AG08396 (cell line): ENCODE measurements around the gene UGT1A8.
"Not testable (repeated sequence)": the region's sequence is repeated elsewhere in the genome, so short reads cannot be mapped to it uniquely, and the experiment has no call there.

Source experiments
- DNase-seq: peaks from one replicate; pipeline ENCODE4 v3.0.0; 2012; ENCODE audit warnings: low spot score, mixed read lengths

Gene UGT1A8

DNA sequence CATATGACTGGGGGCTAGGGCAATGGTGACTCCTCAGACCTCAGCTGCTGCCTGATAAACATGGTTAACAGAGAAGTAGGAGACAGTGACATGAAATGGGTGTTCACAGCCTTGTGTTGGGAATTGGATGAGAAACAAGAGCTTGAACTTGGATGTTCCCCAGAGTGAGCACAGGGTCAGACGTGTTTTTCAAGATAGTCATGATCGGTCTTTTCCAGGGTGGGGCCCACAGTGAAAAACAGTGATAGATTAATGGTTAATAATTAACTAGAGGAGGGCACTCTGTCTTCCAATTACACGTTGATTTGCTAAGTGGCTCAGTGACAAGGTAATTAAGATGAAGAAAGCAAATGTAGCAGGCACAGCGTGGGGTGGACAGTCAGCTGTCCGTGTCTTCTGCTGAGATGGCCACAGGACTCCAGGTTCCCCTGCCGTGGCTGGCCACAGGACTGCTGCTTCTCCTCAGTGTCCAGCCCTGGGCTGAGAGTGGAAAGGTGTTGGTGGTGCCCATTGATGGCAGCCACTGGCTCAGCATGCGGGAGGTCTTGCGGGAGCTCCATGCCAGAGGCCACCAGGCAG is 111.4 kb downstream of the UGT1A8 start, which contains the start of gene UGT1A3:
UGT1A3 (plus strand) TSS at position 320 of the 579 bp plus-strand sequence; CDS start at position 405, 85 bp downstream.
- DNase-seq: no peak

DNA sequence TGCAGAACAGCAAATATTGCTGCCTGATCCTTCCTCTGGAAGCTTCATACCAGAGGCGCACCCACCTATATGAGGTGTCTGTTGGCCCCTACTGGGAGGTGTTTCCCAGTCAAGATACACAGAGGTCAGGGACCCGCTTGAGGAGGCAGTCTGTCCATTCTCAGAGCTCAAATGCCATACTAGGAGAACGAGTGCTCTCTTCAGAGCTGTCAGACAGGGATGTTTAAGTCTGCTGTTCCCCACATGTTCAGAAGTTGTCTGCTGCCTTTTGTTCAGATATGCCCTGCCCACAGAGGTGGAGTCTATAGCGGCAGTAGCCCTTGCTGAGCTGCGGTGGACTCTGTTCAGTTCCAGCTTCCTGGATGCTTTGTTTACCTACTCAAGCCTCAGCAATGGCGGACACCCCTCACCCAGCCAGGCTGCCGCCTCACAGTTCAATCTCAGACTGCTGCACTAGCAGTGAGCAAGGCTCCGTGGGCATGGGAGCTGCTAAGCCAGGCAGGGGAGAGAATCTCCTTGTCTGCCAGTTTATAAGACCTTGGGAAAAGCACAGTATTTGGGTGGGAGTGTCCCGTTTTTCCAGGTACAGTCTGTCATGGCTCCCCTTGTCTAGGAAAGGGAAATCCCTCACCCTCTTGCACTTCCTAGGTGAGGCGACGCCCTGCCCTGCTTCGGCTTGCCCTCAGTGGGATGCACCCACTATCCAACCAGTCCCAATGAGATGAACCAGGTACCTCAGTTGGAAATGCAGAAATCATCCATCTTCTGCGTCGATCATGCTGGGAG is 119.6 kb downstream of the UGT1A8 start:
- not testable (repeated sequence) for DNase-seq

DNA sequence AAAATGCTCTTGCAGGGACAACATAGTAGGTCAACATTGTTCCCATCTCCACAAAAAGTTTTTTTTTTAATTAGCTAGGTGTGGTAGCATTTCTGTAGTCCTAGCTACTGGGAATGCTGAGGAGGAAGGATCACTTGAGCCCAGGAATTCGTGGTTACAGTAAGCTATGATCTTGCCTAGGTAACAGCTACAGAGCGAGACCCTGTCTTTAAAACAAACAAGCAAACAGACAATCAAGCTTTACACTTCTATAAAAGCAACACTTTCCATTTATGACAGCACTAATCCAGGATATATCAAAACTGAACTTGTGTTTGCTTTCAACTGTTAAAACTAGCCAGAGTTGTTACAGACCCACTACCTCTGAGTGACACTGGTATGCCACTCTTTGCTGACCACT is 123.4 kb downstream of the UGT1A8 start:
- no peak for DNase-seq

DNA sequence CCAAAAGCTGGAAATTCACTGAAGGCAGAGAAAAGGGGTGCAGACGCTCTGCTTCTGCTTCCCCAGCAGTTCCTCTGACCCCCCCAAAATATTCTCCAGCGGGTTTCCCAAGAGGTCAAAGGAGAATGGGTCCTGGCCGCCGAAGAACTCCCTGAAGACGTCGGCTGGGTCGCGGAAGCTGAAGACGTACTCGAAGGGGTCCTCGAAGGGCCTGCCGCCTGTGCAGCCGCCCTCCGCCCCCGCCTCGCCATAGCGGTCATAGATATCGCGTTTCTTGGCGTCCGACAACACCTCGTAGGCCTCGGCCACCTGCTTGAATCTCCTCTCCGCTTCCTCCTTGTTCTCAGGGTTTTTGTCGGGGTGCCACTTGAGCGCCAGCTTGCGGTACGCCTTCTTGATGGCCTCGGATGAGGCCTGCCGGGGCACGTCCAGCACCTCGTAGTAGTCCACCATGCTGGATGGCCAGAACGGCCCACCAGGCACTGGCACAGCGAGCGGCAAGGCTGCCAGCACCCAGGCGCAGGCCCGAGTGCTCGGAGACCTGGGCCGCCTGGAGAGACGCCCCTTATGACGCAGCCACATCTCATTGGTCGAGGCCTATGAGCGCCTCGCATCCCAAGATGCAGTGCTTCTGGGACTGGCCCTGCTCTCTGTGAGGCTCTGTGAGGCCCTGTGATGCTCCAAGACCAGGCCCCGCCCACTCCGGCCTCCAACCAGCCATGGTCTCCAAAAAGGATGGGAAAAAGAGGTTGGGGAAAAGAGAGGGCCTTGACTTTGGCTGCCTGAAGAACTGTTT is 126.2 kb downstream of the UGT1A8 start:
- DNase-seq: no peak

- no peak for DNase-seq
Measured at GRCh38 chr2:233745073-233745755, 127.8 kb downstream of the UGT1A8 start.

- DNase-seq: not testable (repeated sequence)
Measured at GRCh38 chr2:233745838-233746237, 128.4 kb downstream of the UGT1A8 start.

DNA sequence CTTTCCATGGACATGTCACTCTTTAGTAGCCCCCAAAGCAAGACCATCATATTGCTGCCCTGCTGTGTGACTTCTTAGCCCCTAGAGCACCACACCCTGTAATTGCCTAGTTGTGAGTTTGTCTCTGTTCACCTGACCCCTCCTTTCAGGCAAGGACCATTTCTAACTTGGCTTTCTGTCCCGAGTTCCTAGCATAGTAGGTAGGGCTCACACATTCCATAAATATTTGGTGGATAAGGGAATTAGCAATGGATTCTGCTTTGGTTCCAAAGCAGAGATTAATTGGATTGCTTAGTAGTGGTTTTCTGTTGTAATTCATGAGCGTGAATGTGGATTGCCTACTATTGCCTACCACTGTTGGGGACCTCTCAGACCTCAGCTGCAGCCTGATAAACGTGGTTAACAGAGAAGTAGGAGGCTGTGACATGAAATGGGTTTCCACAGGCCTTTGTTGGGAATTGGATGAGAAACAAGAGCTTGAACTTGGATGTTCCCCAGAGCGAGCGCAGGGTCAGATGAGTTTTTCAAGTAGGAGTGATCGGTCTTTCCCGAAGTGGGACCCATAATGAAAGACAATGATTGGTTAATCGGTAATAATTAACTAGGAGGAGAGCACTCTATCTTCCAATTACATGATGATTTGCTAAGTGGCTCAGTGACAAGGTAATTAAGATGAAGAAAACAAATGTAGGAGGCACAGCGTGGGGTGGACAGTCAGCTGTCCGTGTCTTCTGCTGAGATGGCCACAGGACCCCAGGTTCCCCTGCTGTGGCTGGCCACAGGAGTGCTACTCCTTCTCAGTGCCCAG is 129.2 kb downstream of the UGT1A8 start:
- DNase-seq: no peak

- no peak for DNase-seq
Measured at GRCh38 chr2:233747283-233747544, 129.8 kb downstream of the UGT1A8 start.

DNA sequence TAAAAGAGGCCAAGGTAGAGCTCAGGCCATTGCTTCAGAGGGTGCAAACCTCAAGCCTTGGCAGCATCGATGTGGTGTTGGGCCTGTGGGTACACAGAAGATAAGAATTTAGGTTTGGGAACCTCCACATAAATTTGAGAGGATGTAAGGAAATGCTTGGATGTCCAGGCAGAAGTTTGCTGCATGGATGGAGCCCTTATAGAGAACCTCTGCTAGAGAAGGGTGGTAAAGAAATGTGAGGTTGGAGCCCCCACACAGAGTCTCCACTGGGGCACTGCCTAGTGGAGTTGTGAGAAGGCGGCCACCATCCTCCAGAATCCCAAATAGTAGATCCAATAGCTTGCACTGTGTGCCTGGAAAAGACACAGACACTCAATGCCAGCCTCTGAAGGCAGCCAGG is 133.3 kb downstream of the UGT1A8 start:
- DNase-seq: not testable (repeated sequence)

DNA sequence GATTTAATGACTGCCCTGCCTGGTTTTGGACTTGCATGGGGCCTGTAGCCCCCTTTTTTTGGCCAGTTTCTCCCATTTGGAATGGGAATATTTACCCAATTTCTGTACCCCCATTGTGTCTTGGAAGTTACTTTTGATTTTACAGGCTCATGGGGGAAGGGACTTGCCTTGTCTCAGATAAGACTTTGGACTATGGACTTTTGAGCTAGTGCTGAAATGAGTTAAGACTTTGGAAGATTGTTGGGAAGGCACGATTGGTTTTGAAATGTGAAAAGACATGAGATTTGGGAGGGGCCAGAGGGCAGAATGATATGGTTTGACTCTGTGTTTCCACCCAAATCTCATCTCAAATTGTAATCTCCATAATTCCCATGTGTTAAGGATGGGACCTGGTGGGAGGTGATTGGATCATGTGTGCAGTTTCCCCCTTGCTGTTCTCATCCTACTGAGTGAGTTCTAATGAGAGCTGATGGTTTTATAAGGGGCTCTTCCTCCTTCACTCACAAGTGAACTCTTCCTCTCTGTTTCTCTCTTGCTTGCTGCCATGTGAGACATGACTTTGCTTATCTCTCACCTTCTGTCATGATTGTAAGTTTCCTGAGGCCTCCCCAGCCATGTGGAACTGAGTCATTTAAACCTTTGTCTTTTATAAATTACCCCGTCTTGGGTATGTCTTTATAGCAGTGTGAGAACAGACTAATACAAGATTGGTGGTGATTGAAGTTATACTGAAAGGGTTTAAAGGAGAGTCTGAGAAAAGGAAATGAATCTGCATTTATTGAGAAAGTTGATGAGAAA is 134.0 kb downstream of the UGT1A8 start:
- DNase-seq: not testable (repeated sequence)

DNA sequence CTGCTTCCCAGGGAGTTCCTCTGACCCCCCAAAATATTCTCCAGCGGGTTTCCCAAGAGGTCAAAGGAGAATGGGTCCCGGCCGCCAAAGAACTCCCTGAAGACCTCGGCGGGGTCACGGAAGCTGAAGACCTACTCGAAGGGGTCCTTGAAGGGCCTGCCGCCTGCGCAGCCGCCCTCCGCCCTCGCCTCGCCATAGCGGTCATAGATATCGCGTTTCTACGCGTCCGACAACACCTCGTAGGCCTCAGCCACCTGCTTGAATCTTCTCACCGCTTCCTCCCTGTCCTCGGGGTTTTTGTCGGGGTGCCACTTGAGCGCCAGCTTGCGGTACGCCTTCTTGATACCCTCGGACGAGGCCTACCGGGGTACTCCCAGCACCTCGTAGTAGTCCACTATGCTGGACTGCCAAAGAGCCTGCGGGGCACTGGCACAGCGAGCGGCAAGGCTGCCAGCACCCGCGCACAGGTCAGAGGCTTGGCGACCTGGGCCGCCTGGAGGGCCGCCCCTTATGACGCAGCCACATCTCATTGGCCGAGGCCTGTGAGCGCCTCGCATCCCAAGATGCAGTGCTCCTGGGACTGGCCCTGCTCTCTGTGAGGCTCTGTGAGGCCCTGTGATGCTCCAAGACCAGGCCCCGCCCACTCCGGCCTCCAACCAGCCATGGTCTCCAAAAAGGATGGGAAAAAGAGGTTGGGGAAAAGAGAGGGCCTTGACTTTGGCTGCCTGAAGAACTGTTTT is 137.6 kb downstream of the UGT1A8 start:
- DNase-seq: no peak

DNA sequence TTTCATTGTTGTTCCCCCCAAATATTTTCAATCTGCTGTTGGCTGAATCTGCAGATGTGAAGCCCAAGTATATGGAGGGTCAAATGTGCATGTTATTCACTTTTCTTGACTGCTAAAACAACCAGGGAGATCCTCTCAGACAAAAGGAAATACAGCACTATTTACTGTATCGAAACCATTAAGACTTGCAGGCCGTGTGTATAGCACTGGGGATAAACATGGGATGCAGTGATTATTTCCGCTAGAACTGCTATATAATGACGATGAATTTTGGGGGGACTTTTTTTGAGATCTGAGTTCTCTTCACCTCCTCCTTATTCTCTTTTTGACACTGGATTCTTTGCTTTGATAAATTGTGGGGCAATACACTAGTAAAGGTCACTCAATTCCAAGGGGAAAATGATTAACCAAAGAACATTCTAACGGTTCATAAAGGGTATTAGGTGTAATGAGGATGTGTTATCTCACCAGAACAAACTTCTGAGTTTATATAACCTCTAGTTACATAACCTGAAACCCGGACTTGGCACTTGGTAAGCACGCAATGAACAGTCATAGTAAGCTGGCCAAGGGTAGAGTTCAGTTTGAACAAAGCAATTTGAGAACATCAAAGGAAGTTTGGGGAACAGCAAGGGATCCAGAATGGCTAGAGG is 139.1 kb downstream of the UGT1A8 start:
- no peak for DNase-seq

DNA sequence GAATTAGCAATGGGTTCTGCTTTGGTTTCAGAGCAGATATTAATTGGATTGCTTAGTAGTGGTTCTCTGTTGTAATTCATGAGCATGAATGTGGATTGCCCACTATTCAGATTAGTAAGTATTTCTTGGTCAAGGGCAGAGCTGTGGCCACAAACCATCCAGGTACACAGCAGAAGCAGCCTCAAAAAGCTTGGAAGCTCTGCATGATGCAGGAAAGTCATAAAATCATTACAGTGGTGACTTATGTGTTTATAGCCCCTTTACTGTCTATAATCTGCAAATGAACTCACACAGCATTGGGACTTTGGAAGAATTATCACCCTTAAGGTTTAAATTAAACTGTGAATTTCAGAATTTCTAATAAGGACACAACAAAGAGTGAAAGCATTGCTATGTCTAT is 140.7 kb downstream of the UGT1A8 start:
- DNase-seq: no peak

DNA sequence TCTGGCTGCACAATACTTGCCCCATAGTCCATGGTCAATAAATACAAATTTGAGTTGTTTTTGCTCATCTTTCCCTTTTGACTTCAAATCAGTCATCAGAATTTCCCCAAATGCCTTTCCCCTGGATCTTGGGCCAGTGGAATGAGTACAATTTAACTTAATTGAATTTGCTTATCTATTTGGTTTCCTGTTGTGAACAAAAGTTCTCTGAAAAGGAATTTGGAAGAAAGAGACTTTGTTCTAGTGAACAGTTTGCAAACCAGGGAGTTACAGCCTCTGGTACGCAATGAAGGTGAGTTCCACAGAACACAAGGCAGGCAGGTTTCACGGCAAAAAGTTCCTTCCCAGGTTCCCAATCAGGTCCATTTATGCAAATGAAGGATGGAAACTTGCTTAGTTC is 141.4 kb downstream of the UGT1A8 start:
- no peak for DNase-seq

GRCh38 chr2:233760043-233760442 is 142.6 kb downstream of the UGT1A8 start, which contains the start of gene UGT1A1:
Gene UGT1A1 (plus strand): TSS chr2:233760270. CDS start chr2:233760288, 18 bp downstream.
- DNase-seq: no peak

DNA sequence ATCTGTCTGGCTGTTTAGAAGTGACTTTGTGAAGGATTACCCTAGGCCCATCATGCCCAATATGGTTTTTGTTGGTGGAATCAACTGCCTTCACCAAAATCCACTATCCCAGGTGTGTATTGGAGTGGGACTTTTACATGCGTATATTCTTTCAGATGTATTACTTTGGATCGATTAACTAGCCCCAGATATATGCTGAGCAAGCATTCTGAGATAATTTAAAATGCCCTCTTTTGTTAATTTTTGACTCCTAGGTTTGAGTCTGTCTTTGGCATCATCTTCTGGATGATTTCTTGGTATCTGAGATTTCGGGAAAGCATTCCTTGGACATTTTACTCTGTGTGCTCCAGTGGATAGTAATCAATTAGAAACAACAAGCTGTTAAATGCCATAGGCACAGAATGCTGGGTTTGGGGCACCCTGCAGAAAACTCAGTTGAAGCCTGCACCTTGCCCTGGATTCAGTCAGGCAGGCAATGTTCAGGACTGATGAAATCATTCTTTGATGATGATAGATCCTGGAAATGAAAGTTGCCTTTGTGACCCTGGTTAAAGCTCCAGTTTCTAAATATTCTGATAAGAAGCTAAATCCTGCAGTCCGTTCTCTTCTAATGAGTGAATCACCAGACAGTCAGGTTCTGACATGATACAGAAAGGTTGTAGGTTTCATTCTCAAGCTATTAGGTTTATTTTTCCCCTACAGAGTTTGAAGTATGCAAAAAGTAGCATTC is 143.8 kb downstream of the UGT1A8 start:
- no peak for DNase-seq

DNA sequence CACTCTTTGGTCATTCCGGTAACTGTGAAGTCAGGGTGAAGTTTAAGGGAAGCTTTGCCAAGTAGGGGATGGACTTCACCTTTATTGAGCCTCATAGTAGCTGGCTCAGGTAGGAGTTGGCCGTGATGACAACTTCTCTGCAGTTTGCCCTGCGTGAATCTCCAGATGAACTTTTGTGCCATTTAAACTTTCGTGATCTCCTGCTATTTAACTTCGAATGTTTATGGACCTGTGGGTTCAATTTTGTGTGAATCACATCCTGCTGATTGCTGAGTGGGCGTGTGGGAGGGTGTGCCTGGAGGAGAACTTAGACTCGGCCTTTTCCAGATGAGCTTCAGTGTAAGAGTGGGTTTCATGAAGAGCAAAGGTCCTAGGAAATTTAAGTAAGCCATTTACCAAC is 146.8 kb downstream of the UGT1A8 start:
- DNase-seq: peak; percentile 67

DNA sequence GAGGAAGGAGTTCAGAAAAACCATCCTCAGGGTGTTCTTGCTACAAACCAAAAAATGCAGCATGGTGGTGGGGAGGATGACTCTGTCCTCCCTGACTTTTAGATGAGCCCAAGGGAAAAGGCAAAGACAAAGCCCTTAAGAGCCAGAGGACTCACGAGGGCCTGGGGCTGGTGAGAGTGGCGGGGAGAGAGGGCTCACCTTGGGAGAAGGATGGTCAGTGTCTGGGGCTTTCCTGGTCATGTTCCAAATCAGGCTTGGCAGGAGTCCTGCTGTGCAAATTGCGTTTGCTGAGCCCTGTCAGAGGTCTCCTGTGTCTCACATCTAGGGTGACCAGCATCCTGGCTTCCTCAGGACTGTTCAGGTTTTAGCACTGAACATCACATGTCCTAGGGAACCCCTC is 147.3 kb downstream of the UGT1A8 start:
- DNase-seq: no peak

DNA sequence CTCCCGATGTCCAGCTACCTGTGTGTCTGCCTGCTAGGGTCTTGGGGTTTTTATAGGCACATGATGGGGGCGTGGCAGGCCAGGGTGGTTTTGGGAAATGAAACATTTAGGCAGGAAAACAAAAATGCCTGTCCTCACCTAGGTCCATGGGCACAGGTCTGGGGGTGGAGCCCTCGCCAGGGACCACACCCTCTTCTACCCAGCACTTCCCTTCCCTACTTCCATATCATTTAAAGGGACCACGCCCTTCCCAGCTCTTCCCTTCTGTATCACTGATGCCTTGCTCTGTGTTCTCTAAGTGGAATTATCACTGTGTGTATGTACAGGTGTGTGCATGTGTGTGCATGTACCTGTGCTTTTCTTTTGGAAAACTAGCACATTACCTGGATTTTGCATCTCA is 149.0 kb downstream of the UGT1A8 start:
- DNase-seq: no peak
